G401.6 (cell line): Measurements from ENCODE around the gene IVL.

Source experiments
- FAIRE-seq: peaks from 2 replicates; lab custom pipeline; 2012; peaks lifted over from hg19 to GRCh38; lab: Jason Lieb, UNC

Gene IVL

GRCh38 chr1:152953761-152954160, 45.4 kb downstream of the IVL start:
- no peak for FAIRE-seq

GRCh38 chr1:152954436-152954835, 46.1 kb downstream of the IVL start:
- no peak for FAIRE-seq

- no peak for FAIRE-seq
Measured at GRCh38 chr1:152957561-152957960, 49.2 kb downstream of the IVL start.

GRCh38 chr1:152959273-152959672, 50.9 kb downstream of the IVL start:
- no peak for FAIRE-seq

GRCh38 chr1:152959801-152960451, 51.6 kb downstream of the IVL start:
- no peak for FAIRE-seq

- no peak for FAIRE-seq
Measured at GRCh38 chr1:152960452-152961044, 52.2 kb downstream of the IVL start.
